Progenitor cell of endocrine pancreas (in vitro differentiated cells): ENCODE measurements around the gene SLC5A10. TPM values are rescaled to one million over a fixed set of nuclear protein-coding genes. Genes with fewer than 3 reads are reported as not detected.

Experiments
- DNase-seq: peaks from one replicate; pipeline ENCODE4 v3.0.0; 2021; ENCODE audit warnings: low spot score; ENCODE audit not compliant: unreplicated experiment
- H3K27ac Mint-ChIP-seq: 2 replicates; pipeline ENCODE4 v1.8.0; 2021; ENCODE audit warnings: mild to moderate bottlenecking, moderate library complexity, mixed read lengths
- H3K27me3 Mint-ChIP-seq: 2 replicates; pipeline ENCODE4 v1.8.0; 2021; ENCODE audit warnings: mixed read lengths
- H3K36me3 Mint-ChIP-seq: 2 replicates; pipeline ENCODE4 v1.8.0; 2022; ENCODE audit warnings: mixed read lengths; ENCODE audit not compliant: insufficient read depth
- H3K4me1 Mint-ChIP-seq: 2 replicates; pipeline ENCODE4 v1.8.0; 2021; ENCODE audit warnings: low read depth, mixed read lengths
- H3K4me3 Mint-ChIP-seq: 2 replicates; pipeline ENCODE4 v1.8.0; 2021; ENCODE audit warnings: low read depth, mild to moderate bottlenecking, moderate library complexity, mixed read lengths
- H3K9me3 Mint-ChIP-seq: 2 replicates; pipeline ENCODE4 v1.8.0; 2021; ENCODE audit warnings: low read depth, mixed read lengths
- CTCF ChIP-seq: fragments of 200-600 bp; sonication (generic); IDR thresholded peaks from one replicate; pipeline ENCODE4 v1.5.0; 2021; ENCODE audit warnings: antibody characterized with exemption, mild to moderate bottlenecking; ENCODE audit not compliant: unreplicated experiment
- total RNA-seq: library from RNA; stranded (reverse); gene quantifications from 2 replicates; pipeline ENCODE4 v1.2.1, GENCODE V29; 2021

Gene SLC5A10
- total RNA-seq, 1 donor from 2014 or later = not detected

DNA sequence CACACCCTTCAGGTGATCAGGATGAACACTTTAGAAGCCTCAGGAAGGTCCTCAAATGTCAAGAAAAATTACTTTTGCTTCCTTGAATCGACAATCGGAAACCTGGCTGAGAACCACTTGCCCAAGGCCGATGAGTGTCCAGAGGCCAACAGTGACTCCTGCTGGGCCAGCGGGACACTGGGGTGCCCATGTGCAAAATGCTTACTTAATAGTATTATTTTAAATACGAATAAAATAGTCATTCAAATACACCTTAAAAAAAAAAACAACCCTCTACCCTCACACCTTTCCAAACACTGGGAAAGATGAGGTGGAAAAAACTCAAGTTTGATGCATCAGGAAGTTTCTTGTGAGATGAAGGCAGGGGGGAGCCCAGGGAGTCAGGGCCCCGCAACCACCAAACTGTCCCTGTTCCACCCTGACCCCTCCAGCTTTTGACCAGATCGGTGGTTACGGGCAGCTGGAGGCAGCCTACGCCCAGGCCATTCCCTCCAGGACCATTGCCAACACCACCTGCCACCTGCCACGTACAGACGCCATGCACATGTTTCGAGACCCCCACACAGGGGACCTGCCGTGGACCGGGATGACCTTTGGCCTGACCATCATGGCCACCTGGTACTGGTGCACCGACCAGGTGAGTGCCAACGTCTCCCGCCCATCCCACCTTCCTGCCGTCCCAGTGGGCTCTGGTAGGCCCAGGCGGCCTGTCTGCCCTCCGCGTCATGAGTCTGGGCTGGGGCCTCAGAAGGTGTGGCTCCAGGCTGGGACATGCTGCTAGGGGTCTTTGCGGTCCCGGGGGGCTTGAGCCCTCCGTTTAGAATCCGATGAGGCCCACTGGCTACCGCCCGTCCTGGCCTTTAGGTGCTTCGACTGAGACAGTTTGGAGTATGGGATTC, 18.9 kb downstream of the SLC5A10 start:
- TF ChIP-seq CTCF = no peak
- DNase-seq = no peak
- H3K4me1 Mint-ChIP-seq = peaks cover 11% of the 10 kb centered on the region
- no peaks in the 10 kb centered on the region for H3K36me3 Mint-ChIP-seq
- H3K27me3 Mint-ChIP-seq = no peaks in the 10 kb centered on the region
- H3K4me3 Mint-ChIP-seq = no peak overlapping the region
- no peak overlapping the region for H3K27ac Mint-ChIP-seq
- no peaks in the 10 kb centered on the region for H3K9me3 Mint-ChIP-seq

DNA sequence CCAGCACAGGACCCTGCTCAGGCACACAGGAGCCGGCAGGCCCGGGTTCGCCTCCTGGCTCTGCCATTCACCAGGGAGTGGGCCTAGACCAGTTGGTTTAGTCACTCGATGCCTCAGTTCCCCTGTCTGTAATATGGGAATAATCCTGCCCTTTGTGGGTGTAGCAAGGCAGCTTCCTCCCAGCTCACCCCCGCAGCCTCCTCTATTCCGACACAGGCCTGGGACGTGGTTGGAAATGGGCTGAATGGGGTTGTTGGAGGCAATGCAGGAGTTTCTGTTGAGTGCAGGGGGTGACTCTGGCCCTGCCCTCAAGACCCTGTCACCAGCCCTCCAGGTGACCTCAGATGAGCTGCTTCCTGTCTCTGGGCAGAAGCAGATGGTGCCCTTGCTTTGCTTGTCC, 19.8 kb downstream of the SLC5A10 start:
- no peak for DNase-seq
- no peaks in the 10 kb centered on the region for H3K9me3 Mint-ChIP-seq
- H3K4me1 Mint-ChIP-seq = peaks cover 11% of the 10 kb centered on the region
- no peak overlapping the region for H3K27ac Mint-ChIP-seq
- H3K36me3 Mint-ChIP-seq = peaks cover 3% of the 10 kb centered on the region
- H3K27me3 Mint-ChIP-seq = no peaks in the 10 kb centered on the region
- no peak overlapping the region for H3K4me3 Mint-ChIP-seq
- no peak for TF ChIP-seq CTCF

DNA sequence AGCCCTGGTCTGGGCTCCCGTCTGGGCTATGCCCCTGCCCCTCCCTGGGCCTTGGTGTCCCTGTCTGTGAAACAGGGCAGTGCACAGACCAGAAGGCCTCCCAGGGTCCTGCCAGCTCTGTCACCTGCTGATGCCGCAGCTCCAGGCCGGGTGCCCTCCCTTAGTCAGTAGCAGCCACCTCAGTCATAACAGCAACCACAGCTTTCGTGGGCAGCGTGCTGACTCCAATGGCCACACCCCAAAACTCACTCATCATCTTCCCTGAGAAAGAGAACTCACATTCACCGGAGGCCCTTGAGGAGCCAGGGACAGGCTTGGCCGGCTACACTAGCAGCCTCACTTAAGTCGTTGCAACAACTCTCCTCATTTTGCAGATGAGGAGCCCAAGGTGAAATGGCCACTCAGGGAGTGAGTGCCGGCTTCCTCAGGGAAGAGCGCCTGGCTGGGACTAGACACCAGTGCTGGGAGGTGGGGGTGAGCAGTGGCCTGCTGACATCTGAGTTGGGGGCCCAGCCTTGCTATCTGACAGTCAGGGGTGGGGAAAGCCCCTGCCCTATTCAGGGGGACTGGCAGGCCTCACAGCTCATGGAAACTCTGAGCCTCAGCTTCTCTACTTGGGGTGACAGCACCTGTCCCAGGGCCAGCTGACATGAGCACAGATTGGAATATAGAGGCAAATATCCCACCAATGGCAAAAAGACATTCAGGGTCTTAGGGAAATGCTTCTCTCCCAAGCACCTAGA, 22.6 kb downstream of the SLC5A10 start:
- H3K36me3 Mint-ChIP-seq = peaks cover 8% of the 10 kb centered on the region
- no peaks in the 10 kb centered on the region for H3K9me3 Mint-ChIP-seq
- no peak for TF ChIP-seq CTCF
- DNase-seq = no peak
- peak overlapping the region; percentile 52 for H3K27ac Mint-ChIP-seq
- no peaks in the 10 kb centered on the region for H3K4me1 Mint-ChIP-seq
- H3K27me3 Mint-ChIP-seq = no peaks in the 10 kb centered on the region
- no peak overlapping the region for H3K4me3 Mint-ChIP-seq

GRCh38 chr17:18975597-18975996, 23.6 kb downstream of the SLC5A10 start:
- Mint-ChIP-seq H3K27ac (no peak overlapping the region), H3K4me3 (no peak overlapping the region), H3K4me1 (peaks cover 1% of the 10 kb centered on the region), H3K9me3 (no peaks in the 10 kb centered on the region), H3K36me3 (peaks cover 8% of the 10 kb centered on the region), H3K27me3 (no peaks in the 10 kb centered on the region)
- no peak for DNase-seq
- no peak for TF ChIP-seq CTCF

DNA sequence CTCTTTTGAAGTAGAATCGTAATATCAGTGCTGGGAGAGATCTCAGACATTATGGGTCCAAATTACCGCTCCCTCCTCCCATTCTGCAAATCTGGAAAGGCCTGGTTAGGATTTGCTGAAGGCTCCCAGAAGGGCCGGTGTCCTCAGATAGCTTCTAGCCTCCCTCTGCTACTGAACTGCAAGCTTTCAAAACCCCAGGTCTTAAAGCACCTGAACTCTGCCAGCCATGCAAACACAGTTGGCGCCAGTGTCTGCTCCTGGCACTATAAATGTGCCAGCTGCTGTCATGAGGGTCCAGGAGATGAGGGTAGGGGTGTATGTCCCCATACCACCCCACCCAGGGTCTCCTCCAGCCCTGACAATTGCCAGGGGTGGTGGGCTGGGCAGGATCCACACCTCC, 24.2 kb downstream of the SLC5A10 start:
- Mint-ChIP-seq H3K4me3 (no peak overlapping the region), H3K27me3 (no peaks in the 10 kb centered on the region), H3K4me1 (peaks cover 6% of the 10 kb centered on the region), H3K27ac (no peak overlapping the region), H3K9me3 (no peaks in the 10 kb centered on the region), H3K36me3 (peaks cover 8% of the 10 kb centered on the region)
- no peak for TF ChIP-seq CTCF
- no peak for DNase-seq
